HG03064 (cell line): ENCODE measurements around the gene MAN2A2.
"Not testable (repeated sequence)": the region's sequence is repeated elsewhere in the genome, so short reads cannot be mapped to it uniquely, and the experiment has no call there.

Experiments used
- ATAC-seq: cut with Tn5 transposase; IDR thresholded peaks from one replicate; pipeline ENCODE4 v1.9.1; 2021; ENCODE audit warnings: low read depth; ENCODE audit not compliant: unreplicated experiment

MAN2A2 gene

GRCh38 chr15:90902040-90902839, 862 bp upstream of the MAN2A2 start:
- ATAC-seq = peak; percentile 72

DNA sequence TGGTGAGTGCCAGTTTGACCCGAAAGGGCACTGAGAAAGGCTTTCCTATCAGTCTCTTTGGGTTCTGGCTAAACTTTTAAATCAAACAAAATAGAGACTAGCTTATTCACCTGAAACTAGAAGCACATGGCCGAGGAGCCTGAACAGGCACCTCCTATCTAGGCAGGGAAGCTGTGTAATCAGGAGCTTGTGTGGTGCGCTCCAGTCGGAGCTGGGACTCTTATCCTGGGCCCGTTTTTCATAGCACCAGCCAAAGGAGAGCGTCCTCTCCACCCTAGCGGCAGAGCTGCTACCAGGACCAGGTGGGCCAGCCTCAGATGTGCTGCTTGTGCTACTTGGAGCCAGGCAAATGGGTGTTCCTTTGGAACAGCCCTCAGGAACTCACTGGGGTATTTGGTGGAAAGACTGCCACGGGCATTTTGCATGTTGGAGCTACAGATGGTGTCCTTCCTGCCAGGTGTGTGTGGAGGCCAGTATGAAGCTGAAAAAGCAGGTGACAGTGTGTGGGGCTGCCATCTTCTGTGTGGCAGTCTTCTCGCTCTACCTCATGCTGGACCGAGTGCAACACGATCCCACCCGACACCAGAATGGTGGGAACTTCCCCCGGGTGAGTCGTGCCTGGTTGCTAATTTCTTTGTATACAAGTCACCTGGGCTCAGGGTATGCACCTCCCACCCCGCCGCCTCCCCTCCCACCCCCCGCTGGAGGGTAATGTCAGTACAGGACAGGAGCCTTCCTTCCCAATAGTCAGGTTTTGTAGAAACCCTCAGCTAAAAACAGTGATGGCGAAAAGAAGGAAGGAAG, 833 bp downstream of the MAN2A2 start:
- no peak for ATAC-seq

GRCh38 chr15:90904746-90905145, 1.6 kb downstream of the MAN2A2 start:
- no peak for ATAC-seq

DNA sequence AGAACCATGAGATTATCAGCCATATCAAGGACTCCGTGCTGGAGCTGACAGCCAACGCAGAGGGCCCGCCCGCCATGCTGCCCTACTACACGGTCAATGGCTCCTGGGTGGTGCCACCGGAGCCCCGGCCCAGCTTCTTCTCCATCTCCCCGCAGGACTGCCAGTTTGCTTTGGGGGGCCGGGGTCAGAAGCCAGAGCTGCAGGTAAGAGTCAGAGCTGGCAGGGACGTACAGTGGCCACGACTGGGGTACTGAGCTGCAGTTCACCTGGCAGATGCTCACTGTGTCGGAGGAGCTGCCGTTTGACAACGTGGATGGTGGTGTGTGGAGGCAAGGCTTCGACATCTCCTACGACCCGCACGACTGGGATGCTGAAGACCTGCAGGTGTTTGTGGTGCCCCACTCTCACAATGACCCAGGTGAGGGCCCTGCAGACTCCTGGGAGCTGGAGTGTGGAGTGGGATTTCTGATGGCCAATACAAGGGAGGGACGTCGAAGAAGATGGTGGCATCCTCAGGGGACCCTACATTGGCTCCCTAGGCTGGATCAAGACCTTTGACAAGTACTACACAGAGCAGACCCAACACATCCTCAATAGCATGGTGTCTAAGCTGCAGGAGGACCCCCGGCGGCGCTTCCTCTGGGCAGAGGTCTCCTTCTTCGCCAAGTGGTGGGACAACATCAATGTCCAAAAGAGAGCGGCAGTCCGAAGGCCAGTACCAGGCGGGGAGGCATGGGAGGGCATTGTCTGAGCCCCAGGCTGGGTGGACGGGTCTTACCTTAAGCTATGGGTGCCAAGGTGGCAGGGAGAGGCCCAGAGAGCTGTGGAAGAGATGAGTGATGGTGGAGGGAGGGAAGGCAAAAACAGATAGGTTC, 2.4 kb downstream of the MAN2A2 start:
- ATAC-seq = no peak

DNA sequence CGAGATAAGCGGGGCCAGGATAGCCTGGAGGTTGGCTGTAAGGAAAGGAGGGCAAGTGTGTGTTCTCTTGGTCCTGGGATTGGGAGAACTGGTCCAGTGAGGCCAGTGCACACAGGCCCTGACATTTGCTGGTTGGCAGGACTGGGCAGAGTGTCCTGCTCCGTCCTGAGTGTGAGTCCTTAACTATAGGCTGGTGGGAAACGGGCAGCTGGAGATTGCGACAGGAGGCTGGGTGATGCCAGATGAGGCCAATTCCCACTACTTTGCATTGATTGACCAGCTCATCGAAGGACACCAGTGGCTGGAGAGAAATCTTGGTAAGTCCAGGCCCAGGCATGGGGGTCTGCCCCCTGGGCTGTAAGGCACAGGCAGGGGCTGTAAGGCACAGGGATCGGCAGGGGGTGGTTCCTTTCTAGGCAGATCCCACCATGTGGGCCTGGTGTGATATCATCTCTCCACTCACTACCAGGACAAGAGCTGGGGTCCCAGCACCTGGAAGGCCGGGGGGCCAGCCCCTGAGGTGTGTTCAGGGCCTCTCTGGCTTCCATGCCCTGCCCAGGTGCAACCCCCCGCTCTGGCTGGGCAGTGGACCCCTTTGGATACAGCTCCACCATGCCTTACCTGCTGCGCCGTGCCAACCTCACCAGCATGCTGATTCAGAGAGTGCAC, 3.2 kb downstream of the MAN2A2 start:
- ATAC-seq = no peak

DNA sequence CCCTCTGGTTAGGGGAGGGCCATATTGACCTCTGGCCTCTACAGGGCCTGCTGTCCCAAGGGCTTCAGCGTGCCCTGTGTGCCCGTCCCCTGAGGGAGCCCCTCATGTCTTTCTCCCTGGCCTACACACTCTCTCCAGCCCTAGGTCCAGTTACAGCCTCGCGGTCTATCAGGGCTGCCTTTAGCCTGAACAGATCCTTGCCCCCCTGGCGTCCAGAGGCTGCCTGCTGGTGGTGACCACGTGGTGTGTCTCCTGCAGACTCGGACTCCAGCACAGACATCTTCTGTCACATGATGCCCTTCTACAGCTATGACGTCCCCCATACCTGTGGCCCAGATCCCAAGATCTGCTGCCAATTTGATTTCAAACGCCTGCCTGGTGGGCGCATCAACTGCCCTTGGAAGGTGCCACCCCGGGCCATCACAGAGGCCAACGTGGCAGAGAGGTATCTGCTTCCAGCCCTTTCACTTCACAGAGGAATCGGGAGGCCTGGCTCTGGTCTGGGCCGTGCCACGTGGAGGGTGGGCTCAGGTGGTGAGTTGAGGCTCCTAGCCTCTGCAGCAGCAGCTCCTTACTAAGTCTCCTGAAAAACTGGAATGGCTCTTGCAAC, 4.1 kb downstream of the MAN2A2 start:
- no peak for ATAC-seq

DNA sequence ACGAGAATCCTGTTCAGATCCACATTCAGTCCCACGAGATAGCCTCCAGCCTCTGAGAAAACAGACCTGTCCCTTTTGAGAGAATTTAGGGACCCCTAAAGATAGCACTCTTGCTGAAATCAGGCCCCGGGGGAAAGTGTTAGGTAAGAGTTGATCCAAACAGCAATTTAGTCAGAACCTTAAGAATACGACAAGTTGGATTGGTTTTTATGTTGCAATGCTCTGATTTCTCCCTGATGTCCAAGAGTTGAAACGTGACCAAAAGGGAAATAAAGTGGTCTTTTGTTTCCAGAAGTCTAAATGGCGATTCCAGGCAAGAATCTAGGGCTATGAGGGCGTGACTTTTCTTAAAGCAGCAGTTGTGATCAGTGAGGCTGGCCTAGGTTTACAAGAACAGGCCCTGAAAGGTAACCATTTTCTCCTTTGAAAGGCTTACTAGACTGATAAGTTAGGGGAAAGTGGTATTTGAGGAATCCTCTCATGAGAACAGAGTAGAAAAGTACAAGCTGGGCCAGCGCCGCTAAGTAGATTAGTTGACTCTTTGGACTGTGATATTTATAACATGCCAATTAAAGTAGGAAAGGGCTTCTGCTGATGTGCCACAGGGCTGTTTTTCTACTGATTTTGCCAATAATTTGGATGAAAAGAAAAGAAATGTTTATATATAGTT, 4.9 kb downstream of the MAN2A2 start:
- ATAC-seq = no peak

DNA sequence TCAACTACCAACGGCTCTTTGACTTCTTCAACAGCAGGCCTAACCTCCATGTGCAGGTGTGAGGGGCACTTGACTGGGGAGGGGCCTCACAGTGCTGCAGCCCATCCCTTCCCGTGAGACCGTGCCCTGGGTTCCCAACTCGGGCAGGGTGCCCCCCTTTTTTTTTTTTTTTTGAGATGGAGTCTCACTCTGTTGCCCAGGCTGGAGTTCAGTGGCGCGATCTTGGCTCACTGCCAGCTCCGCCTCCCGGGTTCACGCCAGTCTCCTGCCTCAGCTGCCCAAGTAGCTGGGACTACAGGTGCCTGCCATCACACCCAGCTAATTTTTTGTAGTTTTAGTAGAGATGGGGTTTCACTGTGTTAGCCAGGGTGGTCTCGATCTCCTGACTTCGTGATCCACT, 6.3 kb downstream of the MAN2A2 start:
- not testable (repeated sequence) for ATAC-seq

- no peak for ATAC-seq
These were observed 6.9 kb downstream of the MAN2A2 start for GRCh38 chr15:90909976-90910375.

- ATAC-seq = no peak
These were observed 7.6 kb downstream of the MAN2A2 start for GRCh38 chr15:90910441-90911301.

DNA sequence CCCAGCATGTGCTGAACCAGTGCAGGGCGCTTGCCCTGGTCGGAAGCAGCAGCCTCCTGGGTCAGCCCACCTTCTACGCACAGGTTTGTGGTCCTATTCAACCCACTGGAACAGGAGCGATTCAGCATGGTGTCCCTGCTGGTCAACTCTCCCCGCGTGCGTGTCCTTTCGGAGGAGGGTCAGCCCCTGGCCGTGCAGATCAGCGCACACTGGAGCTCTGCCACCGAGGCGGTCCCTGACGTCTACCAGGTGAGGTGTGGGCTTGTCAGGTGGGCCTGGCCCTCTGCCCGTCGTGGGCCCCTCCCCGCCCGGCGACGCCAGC, 8.2 kb downstream of the MAN2A2 start:
- ATAC-seq = no peak

DNA sequence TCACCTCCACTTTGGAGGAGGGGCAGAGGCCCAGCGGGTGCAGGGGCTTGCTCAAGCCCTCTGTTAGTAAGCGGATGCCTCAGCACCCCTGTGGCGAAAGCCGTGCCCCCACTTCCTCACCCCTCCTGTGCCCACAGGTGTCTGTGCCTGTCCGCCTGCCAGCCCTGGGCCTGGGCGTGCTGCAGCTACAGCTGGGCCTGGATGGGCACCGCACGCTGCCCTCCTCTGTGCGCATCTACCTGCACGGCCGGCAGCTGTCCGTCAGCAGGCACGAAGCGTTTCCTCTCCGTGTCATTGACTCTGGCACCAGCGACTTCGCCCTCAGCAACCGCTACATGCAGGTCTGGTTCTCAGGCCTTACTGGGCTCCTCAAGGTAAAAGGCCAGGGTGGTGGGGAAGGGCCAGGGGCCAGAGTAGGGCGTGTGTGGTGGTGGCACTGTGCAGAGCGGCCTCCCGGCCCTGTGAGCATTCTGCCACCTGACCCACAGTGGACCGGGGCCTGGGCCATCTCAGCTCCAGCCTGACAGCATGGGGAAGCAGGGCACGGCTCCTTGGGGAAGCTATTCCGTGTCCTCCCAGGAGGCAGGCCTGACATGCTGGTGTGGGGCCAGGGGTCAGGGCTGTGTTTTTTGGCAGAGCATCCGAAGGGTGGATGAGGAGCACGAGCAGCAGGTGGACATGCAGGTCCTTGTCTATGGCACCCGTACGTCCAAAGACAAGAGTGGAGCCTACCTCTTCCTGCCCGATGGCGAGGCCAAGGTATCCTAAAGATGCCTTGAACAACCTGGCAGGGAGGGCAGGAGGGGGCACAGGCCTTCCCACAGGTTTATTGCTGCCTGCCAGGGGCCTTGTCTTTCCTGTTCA, 9.0 kb downstream of the MAN2A2 start:
- ATAC-seq = no peak

DNA sequence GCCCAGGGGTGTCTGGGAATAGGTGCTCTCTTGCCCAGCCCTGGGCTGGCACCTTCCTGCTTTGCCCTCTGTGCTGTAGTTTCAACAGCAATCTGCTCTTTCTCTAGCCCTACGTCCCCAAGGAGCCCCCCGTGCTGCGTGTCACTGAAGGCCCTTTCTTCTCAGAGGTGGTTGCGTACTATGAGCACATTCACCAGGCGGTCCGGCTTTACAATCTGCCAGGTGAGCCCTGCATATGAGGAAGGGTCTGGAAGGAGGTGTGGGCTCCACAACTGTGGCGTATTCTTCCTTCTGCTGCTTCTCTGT, 9.6 kb downstream of the MAN2A2 start:
- no peak for ATAC-seq

DNA sequence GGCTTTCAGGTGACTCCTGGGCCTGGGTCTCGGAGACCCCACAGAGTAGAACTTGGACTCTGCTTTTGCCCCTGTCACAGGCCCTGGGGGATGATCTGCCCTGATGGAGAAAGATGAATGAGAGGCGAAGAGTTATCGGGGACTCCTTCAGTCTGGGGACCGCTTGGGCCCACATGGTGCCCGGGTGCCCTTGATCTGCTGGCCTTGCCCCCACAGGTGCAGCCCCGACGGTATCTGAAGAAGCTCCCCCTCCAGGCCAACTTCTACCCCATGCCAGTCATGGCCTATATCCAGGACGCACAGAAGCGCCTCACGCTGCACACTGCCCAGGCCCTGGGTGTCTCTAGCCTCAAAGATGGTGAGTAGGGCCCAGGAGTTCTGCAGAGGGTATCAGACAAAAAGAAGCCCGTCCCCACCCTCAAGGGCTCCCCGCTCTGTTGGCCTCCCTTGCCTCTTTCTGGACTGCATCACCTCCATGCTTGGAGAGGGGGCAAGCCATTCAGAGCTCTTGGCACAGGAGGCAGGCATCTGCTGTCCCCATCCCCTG, 10.4 kb downstream of the MAN2A2 start:
- no peak for ATAC-seq

GRCh38 chr15:90914305-90915080, 11.4 kb downstream of the MAN2A2 start:
- ATAC-seq = no peak

DNA sequence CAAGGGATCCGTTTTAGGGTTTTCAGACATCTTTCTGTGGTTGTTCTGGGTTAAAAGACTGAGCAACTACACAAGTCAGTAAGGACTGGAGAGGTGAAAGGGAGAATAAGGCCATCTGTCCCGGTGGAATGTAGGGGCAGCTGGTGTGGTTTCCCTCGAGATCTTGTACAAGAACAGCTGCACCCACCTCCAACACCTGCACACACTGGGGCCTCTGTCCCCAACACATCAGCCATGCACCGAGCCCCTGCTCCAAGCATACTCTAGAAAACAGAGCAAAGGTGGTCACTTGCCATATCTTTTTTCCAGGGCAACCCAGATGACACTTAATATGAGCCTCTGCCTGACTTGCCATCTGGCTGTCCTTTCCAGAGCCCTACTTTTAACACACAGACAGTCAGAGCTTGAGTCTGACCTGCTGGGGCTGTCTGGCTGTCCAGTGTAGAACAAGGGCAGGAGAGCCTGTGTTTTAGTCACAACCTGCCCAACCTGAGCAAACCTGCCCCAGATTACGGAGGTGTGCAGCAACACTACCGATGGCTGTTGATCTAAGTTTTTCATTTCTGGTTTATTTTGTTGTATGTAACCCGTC, 12.2 kb downstream of the MAN2A2 start:
- ATAC-seq = no peak
